Stomach (tissue), 4 donors: ENCODE data around the gene EDNRB.

ENCODE experiments used
- CTCF ChIP-seq, 7 experiments: fragments of 450-650 bp in 4 of 7; fragments of 200-600 bp in 3 of 7; sonication (generic) in 3 of 7; IDR thresholded peaks; one replicate each; pipeline ENCODE4 v1.5.1; 2016 to 2019; ENCODE audit warnings: antibody characterized with exemption in 7 of 7, control low read depth in 2 of 7, mild to moderate bottlenecking in 1 of 7
- POLR2A ChIP-seq, 4 donors: fragments of 450-650 bp; IDR thresholded peaks; one replicate each; pipeline ENCODE4 v1.6.1; 2016; ENCODE audit warnings: antibody characterized with exemption in 4 of 4, control low read depth in 2 of 4, mild to moderate bottlenecking in 1 of 4, moderate library complexity in 1 of 4
- POLR2AphosphoS5 ChIP-seq, 3 donors: sonication (generic); formaldehyde crosslinking; IDR thresholded peaks; one replicate each; pipeline ENCODE4 v1.6.1; 2016; ENCODE audit warnings: antibody characterized with exemption in 3 of 3

DNA sequence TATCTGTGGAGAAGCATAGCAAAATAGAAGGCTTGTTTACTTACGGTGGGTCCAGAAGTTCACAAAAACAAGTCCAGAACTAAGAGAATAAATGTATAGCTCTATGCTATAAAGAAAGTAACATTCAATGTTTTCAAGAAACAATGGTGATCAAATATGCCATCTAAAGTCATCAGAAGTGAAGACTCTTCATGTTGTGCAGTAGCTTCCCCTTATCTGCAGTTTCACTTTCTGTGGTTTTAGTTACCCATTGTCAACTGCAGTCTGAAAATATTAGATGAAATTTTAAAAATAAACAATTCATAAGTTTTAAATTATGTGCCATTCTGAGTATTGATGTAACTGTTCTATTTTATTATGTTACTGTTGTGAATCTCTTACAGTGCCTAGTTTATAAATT, 72.5 kb downstream of the EDNRB start:
- TF ChIP-seq CTCF (IDR thresholded peaks at IDR 0.05) = no peak
- TF ChIP-seq POLR2A (IDR thresholded peaks at IDR 0.05) = no peak
- TF ChIP-seq POLR2AphosphoS5 (IDR thresholded peaks at IDR 0.05) = no peak
